ENCODE results near the gene VMAC. TPM values are rescaled to one million over a fixed set of nuclear protein-coding genes. Genes with fewer than 3 reads are reported as not detected.
A peak's percentile ranks its signal among the peaks of the same experiment; 100 is the strongest.

The VMAC gene
- total and polyA plus RNA-seq, 8 donors: 3.6 to 60.8 (median 6.7) TPM

DNA sequence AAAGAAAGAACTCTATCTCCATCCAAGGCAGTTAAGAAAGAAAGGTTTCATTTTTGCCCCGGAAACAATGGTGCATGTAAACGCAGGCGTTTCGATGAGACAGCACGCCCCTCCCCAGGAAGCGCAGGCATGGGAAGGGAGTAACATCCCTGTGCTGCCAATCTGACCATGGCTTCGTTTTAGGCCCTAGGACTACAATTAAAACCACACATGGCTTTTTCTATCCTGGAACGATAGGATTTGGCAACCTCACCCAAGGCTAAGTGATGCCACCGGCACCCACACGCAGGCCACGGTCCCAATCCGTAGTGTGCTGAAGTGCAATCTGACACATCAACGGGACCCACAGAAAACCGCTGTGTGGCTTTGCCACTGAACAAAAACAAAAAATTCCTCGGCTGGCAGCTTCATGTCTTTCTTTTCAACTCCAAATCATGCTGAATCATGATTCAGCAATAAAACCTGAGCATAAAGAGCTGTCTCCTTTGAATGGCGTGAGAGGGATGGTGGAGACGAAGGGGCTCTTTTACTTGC lies 49.1 kb downstream of the VMAC start:
- peaks cover 0 to 4% (median 2%) of the 10 kb centered on the region in 4 donors for H3K36me3 ChIP-seq
- H3K4me1 ChIP-seq: peaks cover 86 to 100% (median 98%) of the 10 kb centered on the region in 4 donors
- peak overlapping the region in 1 of 4 donors; percentile 27 for H3K4me3 ChIP-seq
- intact Hi-C loops (cut with DNase I; ENCODE audit: low total_unique reads): no loop called here
- no peaks in the 10 kb centered on the region for H3K27me3 ChIP-seq
- 40 to 50% (median 43%) methylated on average over 17 of the region's 17 CpGs for WGBS, 5 donors
- no peak for DNase-seq
- H3K9me3 ChIP-seq: no peaks in the 10 kb centered on the region
- H3K27ac ChIP-seq: peak overlapping the region in 4 of 5 donors; percentile 75 to 84 (median 80)
- TF ChIP-seq, protein P1, sequence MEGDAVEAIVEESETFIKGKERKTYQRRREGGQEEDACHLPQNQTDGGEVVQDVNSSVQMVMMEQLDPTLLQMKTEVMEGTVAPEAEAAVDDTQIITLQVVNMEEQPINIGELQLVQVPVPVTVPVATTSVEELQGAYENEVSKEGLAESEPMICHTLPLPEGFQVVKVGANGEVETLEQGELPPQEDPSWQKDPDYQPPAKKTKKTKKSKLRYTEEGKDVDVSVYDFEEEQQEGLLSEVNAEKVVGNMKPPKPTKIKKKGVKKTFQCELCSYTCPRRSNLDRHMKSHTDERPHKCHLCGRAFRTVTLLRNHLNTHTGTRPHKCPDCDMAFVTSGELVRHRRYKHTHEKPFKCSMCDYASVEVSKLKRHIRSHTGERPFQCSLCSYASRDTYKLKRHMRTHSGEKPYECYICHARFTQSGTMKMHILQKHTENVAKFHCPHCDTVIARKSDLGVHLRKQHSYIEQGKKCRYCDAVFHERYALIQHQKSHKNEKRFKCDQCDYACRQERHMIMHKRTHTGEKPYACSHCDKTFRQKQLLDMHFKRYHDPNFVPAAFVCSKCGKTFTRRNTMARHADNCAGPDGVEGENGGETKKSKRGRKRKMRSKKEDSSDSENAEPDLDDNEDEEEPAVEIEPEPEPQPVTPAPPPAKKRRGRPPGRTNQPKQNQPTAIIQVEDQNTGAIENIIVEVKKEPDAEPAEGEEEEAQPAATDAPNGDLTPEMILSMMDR (IDR thresholded peaks at IDR 0.05): no peak
- TF ChIP-seq EP300 (IDR thresholded peaks at IDR 0.05) (no peak), POLR2A (IDR thresholded peaks at IDR 0.05) (no peak), POLR2AphosphoS5 (IDR thresholded peaks at IDR 0.05) (no peak)

GRCh38 chr19:5954293-5954692 lies 49.6 kb downstream of the VMAC start:
- H3K4me3 ChIP-seq: peak overlapping the region in 1 of 4 donors; percentile 27
- no peaks in the 10 kb centered on the region for H3K27me3 ChIP-seq
- H3K4me1 ChIP-seq: peaks cover 83 to 100% (median 98%) of the 10 kb centered on the region in 4 donors
- 20 to 36% (median 31%) methylated on average over 6 of the region's 6 CpGs for WGBS, 5 donors
- DNase-seq: no peak
- H3K36me3 ChIP-seq: peaks cover 0 to 5% (median 2%) of the 10 kb centered on the region in 4 donors
- TF ChIP-seq POLR2AphosphoS5 (IDR thresholded peaks at IDR 0.05) (no peak), POLR2A (IDR thresholded peaks at IDR 0.05) (no peak), EP300 (IDR thresholded peaks at IDR 0.05) (no peak)
- TF ChIP-seq, protein P1 (IDR thresholded peaks at IDR 0.05): no peak
- H3K9me3 ChIP-seq: no peaks in the 10 kb centered on the region
- intact Hi-C loops (cut with DNase I; ENCODE audit: low total_unique reads): no loop called here
- H3K27ac ChIP-seq: peak overlapping the region; percentile 68 to 84 (median 79)

DNA sequence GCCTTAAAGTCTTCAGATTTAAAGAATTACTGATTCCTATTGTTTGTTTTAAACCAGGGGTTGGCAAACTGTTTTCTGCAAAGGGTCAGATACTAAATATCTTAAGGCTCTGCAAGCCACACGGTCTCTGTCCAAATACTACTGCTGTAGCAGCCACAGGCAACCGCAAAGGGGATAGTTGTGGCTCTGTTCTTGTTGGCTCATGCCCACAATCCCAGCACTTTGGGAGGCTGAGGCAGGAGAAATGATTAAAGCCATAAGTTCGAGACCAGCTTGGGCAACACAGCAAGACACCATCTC lies 50.9 kb downstream of the VMAC start:
- peaks cover 83 to 100% (median 98%) of the 10 kb centered on the region in 4 donors for H3K4me1 ChIP-seq
- H3K27ac ChIP-seq: peak overlapping the region in 4 of 5 donors; percentile 75 to 84 (median 80)
- H3K4me3 ChIP-seq: no peak overlapping the region
- H3K9me3 ChIP-seq: no peaks in the 10 kb centered on the region
- TF ChIP-seq EP300 (IDR thresholded peaks at IDR 0.05): no peak
- no peak for TF ChIP-seq POLR2AphosphoS5 (IDR thresholded peaks at IDR 0.05)
- TF ChIP-seq, protein P1 (IDR thresholded peaks at IDR 0.05): no peak
- no peak for TF ChIP-seq POLR2A (IDR thresholded peaks at IDR 0.05)
- no peak for DNase-seq
- intact Hi-C loops (cut with DNase I; ENCODE audit: low total_unique reads): no loop called here
- no peaks in the 10 kb centered on the region for H3K27me3 ChIP-seq
- WGBS, 5 donors: 38 to 63% (median 51%) methylated on average over 3 of the region's 3 CpGs
- H3K36me3 ChIP-seq: peaks cover 0 to 5% (median 2%) of the 10 kb centered on the region in 4 donors

DNA sequence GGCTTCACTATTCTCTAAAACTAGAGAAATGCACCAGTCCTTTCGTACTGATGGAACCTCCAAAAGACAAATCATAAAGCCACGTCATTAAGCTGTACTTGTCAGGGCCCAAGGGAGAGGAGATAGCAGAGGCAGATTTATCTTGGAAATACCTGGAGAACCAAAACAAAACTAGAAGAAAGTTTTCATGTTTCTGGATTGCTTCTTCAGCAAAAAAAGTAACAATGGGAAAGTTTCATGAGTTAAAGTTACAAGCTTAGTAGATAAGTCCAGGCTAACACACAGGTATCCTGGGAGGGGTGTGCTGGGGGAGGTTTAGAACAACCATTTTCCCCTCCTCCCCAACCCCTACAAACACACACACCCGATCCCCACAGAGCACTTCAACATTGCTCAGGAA lies 51.7 kb downstream of the VMAC start:
- intact Hi-C loops (cut with DNase I; ENCODE audit: low total_unique reads): no loop called here
- Histone ChIP-seq H3K27me3 (no peaks in the 10 kb centered on the region), H3K9me3 (no peaks in the 10 kb centered on the region), H3K36me3 (peaks cover 0 to 5% (median 2%) of the 10 kb centered on the region in 4 donors), H3K4me1 (peaks cover 83 to 100% (median 98%) of the 10 kb centered on the region in 4 donors), H3K4me3 (no peak overlapping the region), H3K27ac (peak overlapping the region in 4 of 5 donors; percentile 41 to 84 (median 61))
- no peak for DNase-seq
- 45 to 61% (median 51%) methylated on average over 3 of the region's 3 CpGs for WGBS, 5 donors
- TF ChIP-seq POLR2A (IDR thresholded peaks at IDR 0.05): no peak
- TF ChIP-seq, protein P1 (IDR thresholded peaks at IDR 0.05): no peak
- TF ChIP-seq POLR2AphosphoS5 (IDR thresholded peaks at IDR 0.05): no peak
- no peak for TF ChIP-seq EP300 (IDR thresholded peaks at IDR 0.05)

Data from stomach (tissue), 9 donors.